CD4-positive, alpha-beta T cell treated with Interleukin-12 subunit alpha and Interleukin-12 subunit beta, for 1 hour (primary cell): ENCODE measurements around the gene RALGDS.
"Not testable (repeated sequence)": the region's sequence is repeated elsewhere in the genome, so short reads cannot be mapped to it uniquely, and the experiment has no call there.

Experiments used
- DNase-seq: peaks from one replicate; pipeline ENCODE4 v3.0.0-alpha.2; 2020

RALGDS gene

GRCh38 chr9:133121198-133121914 lies at the start of gene RALGDS:
Gene RALGDS, minus strand, starts transcription at chr9:133121240. Its CDS starts 86 bp downstream, at chr9:133121154.
- peak; percentile 94 for DNase-seq

- DNase-seq: no peak
Measured at GRCh38 chr9:133170716-133171115, 49.7 kb upstream of the RALGDS start.

GRCh38 chr9:133169687-133170086 lies 48.6 kb upstream of the RALGDS start:
- DNase-seq: not testable (repeated sequence)

- DNase-seq: no peak
Measured at GRCh38 chr9:133169102-133169501, 48.1 kb upstream of the RALGDS start.

GRCh38 chr9:133168432-133168831 lies 47.4 kb upstream of the RALGDS start:
- DNase-seq: no peak

- no peak for DNase-seq
Measured at GRCh38 chr9:133167769-133168168, 46.7 kb upstream of the RALGDS start.

- DNase-seq: no peak
Measured at GRCh38 chr9:133167096-133167730, 46.2 kb upstream of the RALGDS start.

GRCh38 chr9:133166392-133166791 lies 45.4 kb upstream of the RALGDS start:
- DNase-seq: no peak

GRCh38 chr9:133165452-133165730 lies 44.4 kb upstream of the RALGDS start:
- DNase-seq: no peak

- no peak for DNase-seq
Measured at GRCh38 chr9:133164191-133164590, 43.2 kb upstream of the RALGDS start.

- DNase-seq: peak; percentile 40
Measured at GRCh38 chr9:133163504-133164172, 42.6 kb upstream of the RALGDS start, which contains the start of gene GBGT1. Gene GBGT1, minus strand, starts transcription at chr9:133163914. Its CDS starts 1,502 bp downstream, at chr9:133162412.

GRCh38 chr9:133162861-133163503 lies 41.9 kb upstream of the RALGDS start:
- no peak for DNase-seq

GRCh38 chr9:133161547-133161950 lies 40.5 kb upstream of the RALGDS start:
- no peak for DNase-seq

GRCh38 chr9:133160742-133161546 lies 39.9 kb upstream of the RALGDS start:
- peak; percentile 55 for DNase-seq

- no peak for DNase-seq
Measured at GRCh38 chr9:133158695-133159094, 37.7 kb upstream of the RALGDS start.

GRCh38 chr9:133155156-133155555 lies 34.1 kb upstream of the RALGDS start:
- no peak for DNase-seq

- no peak for DNase-seq
Measured at GRCh38 chr9:133154097-133154989, 33.3 kb upstream of the RALGDS start.

GRCh38 chr9:133153227-133154096 lies 32.4 kb upstream of the RALGDS start:
- DNase-seq: no peak

GRCh38 chr9:133151601-133152525 lies 30.8 kb upstream of the RALGDS start:
- no peak for DNase-seq
